Nephron progenitor cell (in vitro differentiated cells): ENCODE measurements around the gene RCSD1.

Experiments
- DNase-seq: peaks from one replicate; pipeline ENCODE4 v3.0.0; 2021
- H3K27ac Mint-ChIP-seq: 2 replicates; pipeline ENCODE4 v1.8.0; 2021; ENCODE audit warnings: mild to moderate bottlenecking, moderate library complexity, mixed read lengths
- H3K27me3 Mint-ChIP-seq: 2 replicates; pipeline ENCODE4 v1.8.0; 2021; ENCODE audit warnings: mild to moderate bottlenecking, low read depth, mixed read lengths; ENCODE audit not compliant: poor library complexity
- H3K36me3 Mint-ChIP-seq: 2 replicates; pipeline ENCODE4 v1.8.0; 2021; ENCODE audit warnings: low read depth, mixed read lengths
- H3K4me1 Mint-ChIP-seq: 2 replicates; pipeline ENCODE4 v1.8.0; 2021; ENCODE audit warnings: mixed read lengths
- H3K4me3 Mint-ChIP-seq: 2 replicates; pipeline ENCODE4 v1.8.0; 2021; ENCODE audit warnings: mild to moderate bottlenecking, moderate library complexity, mixed read lengths
- H3K9me3 Mint-ChIP-seq: 2 replicates; pipeline ENCODE4 v1.8.0; 2021; ENCODE audit warnings: mild to moderate bottlenecking, moderate library complexity, mixed read lengths
- TF ChIP-seq, protein P1 (sequence below): fragments of 200-600 bp; sonication (generic); IDR thresholded peaks from 2 replicates; pipeline ENCODE4 v1.5.0; 2021; ENCODE audit warnings: antibody characterized with exemption

Gene RCSD1

DNA sequence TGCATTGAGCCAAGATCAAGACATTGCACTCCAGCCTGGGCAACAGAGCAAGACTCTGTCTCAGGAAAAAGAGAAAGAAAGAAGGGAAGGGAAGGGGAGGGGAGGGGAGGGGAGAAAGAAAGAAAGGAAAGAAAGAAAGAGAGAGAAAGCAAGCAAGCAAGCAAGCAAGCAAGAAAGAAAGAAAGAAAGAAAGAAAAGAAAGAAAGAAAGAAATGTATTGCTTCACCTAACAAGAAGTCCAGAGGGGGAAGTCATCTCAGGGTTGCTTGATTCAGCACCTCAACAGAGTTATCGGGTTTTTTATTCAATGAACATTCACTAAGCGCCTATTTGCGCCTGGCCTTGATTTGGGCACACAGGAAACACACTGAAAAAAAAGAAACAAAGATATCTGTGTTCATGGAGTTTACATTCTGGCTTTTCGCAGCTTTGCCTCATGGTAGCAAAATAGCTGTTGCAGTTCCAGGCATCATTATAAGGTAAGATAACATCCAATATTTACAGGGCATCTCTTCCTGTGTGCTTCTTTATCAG, 8.2 kb upstream of the RCSD1 start:
- peaks cover 51% of the 10 kb centered on the region for H3K4me1 Mint-ChIP-seq
- no peak overlapping the region for H3K27ac Mint-ChIP-seq
- TF ChIP-seq, protein P1, sequence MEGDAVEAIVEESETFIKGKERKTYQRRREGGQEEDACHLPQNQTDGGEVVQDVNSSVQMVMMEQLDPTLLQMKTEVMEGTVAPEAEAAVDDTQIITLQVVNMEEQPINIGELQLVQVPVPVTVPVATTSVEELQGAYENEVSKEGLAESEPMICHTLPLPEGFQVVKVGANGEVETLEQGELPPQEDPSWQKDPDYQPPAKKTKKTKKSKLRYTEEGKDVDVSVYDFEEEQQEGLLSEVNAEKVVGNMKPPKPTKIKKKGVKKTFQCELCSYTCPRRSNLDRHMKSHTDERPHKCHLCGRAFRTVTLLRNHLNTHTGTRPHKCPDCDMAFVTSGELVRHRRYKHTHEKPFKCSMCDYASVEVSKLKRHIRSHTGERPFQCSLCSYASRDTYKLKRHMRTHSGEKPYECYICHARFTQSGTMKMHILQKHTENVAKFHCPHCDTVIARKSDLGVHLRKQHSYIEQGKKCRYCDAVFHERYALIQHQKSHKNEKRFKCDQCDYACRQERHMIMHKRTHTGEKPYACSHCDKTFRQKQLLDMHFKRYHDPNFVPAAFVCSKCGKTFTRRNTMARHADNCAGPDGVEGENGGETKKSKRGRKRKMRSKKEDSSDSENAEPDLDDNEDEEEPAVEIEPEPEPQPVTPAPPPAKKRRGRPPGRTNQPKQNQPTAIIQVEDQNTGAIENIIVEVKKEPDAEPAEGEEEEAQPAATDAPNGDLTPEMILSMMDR = no peak
- peaks cover 3% of the 10 kb centered on the region for H3K36me3 Mint-ChIP-seq
- no peaks in the 10 kb centered on the region for H3K27me3 Mint-ChIP-seq
- H3K4me3 Mint-ChIP-seq = no peak overlapping the region
- no peak for DNase-seq
- H3K9me3 Mint-ChIP-seq = peaks cover 11% of the 10 kb centered on the region

DNA sequence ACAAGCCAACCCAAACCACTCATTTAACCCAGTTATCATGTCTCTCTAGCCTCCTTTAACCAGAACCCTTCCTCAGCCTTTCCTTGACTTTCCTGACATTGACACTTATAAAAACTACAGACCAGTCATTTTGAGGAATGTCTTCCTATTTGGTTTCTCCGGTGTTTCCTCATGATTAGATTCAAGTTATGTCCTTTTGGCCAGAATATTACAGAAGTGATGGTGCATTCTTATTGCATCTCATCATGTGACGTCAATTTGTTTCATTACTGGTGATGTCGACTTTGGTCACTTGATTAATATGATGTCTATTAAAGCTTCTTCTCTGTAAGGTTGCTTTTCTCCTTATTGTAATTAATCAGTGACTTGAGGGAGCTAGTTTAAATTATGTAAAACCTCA, 6.1 kb upstream of the RCSD1 start:
- H3K4me1 Mint-ChIP-seq = peaks cover 36% of the 10 kb centered on the region
- H3K4me3 Mint-ChIP-seq = no peak overlapping the region
- peaks cover 11% of the 10 kb centered on the region for H3K9me3 Mint-ChIP-seq
- TF ChIP-seq, protein P1 = no peak
- H3K27ac Mint-ChIP-seq = peak overlapping the region; percentile 62
- H3K36me3 Mint-ChIP-seq = peaks cover 3% of the 10 kb centered on the region
- peaks cover 4% of the 10 kb centered on the region for H3K27me3 Mint-ChIP-seq
- DNase-seq = no peak

DNA sequence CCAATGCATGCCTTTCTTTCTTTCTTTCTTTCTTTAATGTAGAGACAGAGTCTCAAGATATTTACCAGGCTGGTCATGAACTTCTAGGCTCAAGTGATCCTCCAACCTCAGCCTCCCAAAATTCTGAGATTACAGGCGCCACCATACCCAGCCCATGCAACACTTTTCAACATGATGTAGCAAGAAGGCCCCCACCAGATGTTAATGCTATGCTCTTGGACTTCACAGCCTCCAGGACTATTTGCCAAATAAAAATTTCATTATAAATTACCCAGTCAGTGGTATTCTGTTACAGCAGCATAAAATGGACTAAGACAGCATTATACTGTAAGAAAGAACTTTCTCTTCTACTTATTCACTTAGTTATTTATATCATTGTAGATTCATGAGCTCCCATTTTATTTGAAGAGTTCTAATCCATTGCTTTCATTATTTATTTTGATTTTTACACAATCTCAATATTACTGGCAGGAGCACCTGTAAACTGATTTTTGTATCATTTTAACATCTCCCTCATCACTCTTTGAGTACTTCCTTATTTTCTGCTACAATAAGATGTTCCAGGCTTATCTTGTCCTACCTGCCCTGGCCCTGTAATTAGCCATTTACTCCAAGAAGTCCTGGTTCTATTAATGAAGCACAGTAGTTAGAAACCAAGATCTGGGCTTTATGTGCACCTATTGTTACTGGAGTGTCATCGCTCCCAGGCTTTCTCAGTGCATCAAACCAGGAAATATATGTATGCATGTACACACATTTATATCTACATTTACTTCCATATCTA, 4.8 kb upstream of the RCSD1 start:
- DNase-seq = no peak
- TF ChIP-seq, protein P1 = no peak
- Mint-ChIP-seq H3K4me1 (peaks cover 38% of the 10 kb centered on the region), H3K9me3 (peaks cover 11% of the 10 kb centered on the region), H3K27me3 (peaks cover 15% of the 10 kb centered on the region), H3K4me3 (no peak overlapping the region), H3K36me3 (peaks cover 3% of the 10 kb centered on the region), H3K27ac (no peak overlapping the region)

DNA sequence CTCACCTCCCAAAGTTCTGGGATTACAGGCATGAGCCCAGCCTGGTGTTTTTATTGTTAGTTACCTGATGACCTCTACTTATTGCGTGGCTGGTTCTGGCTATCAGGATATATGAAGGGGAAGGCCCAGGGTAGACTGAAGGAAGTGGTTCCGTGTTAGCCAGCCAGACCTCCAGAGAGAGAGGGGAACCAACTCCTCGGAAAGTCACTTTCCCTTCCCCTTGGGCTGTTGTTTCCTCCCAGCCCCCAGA, 2.5 kb upstream of the RCSD1 start:
- Mint-ChIP-seq H3K27me3 (peaks cover 32% of the 10 kb centered on the region), H3K4me3 (no peak overlapping the region), H3K36me3 (peaks cover 3% of the 10 kb centered on the region), H3K9me3 (peaks cover 11% of the 10 kb centered on the region), H3K27ac (no peak overlapping the region), H3K4me1 (peaks cover 50% of the 10 kb centered on the region)
- TF ChIP-seq, protein P1 = no peak
- DNase-seq = no peak

DNA sequence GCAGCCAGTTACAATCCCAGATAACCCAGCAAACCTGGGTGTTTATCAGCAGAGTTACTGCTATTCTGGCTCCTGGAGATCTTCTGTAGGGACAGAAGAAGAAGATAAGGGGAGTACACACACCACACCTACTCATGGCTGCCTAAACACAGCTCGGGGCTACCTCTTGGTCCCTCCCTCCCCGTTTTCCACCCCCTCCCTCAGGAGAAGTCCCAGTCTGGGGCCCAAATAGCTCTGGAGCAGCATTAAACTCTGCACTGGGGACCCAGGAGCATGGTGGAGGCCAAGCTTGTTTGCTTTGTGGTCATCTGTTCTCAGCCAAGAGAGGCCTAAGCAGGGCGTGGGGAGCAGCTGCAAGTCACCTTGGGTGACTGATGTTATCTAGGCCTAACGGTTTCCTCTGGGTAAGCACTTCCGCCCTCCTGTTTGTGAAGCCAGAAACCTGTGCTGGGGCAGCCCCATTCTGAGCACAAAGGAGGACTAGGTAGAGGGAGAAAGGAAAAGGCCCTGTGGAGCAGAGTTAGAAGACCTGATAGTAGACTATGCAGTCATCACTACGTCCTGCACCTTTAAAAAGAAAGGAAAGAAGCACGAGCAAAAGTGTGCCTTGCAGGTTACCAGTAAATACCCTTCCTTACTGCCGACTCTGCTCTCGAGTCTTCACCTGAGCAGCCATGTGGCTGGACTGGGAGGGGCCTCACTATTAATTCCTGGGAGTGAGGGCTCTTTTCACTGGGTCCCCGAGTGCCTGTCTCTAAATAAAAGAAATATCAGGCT, 2.0 kb upstream of the RCSD1 start:
- peaks cover 34% of the 10 kb centered on the region for H3K27me3 Mint-ChIP-seq
- peaks cover 3% of the 10 kb centered on the region for H3K36me3 Mint-ChIP-seq
- H3K4me1 Mint-ChIP-seq = peaks cover 50% of the 10 kb centered on the region
- no peak overlapping the region for H3K27ac Mint-ChIP-seq
- DNase-seq = no peak
- H3K9me3 Mint-ChIP-seq = peaks cover 11% of the 10 kb centered on the region
- TF ChIP-seq, protein P1 = no peak
- no peak overlapping the region for H3K4me3 Mint-ChIP-seq
